ENCODE results near the gene WWOX. TPM values are rescaled to one million over a fixed set of nuclear protein-coding genes. Genes with fewer than 3 reads are reported as not detected.

WWOX gene
- total RNA-seq, 1 experiment from 2014 or later: 28.3 TPM

GRCh38 chr16:78576941-78577340, 477.5 kb downstream of the WWOX start:
- Histone ChIP-seq H3K27me3 (ENCODE audit: low read length) (no peaks in the 10 kb centered on the region), H2AFZ (ENCODE audit: low read length) (no peak overlapping the region), H3F3A (ENCODE audit: low read length, unreplicated experiment) (no peaks in the 10 kb centered on the region), H3K36me3 (ENCODE audit: low read depth, low read length) (no peaks in the 10 kb centered on the region), H3K4me1 (ENCODE audit: insufficient read depth, low read length) (no peaks in the 10 kb centered on the region), H3K79me2 (ENCODE audit: low read length) (no peaks in the 10 kb centered on the region), H3K9me3 (ENCODE audit: low read length) (no peaks in the 10 kb centered on the region), H4K20me1 (ENCODE audit: low read length) (no peaks in the 10 kb centered on the region), H3K9me2 (replicated peaks; ENCODE audit: low read length) (no peaks in the 10 kb centered on the region), H3K27ac (ENCODE audit: low read length) (no peak overlapping the region), H3K9ac (ENCODE audit: low read length) (no peak overlapping the region), H3K4me3 (ENCODE audit: low read length) (no peak overlapping the region), H3K4me2 (ENCODE audit: low read length) (no peak overlapping the region)
- peak; percentile 12 for DNase-seq
- CTCF ChIA-PET: no interaction called here
- ATAC-seq: no peak
- no peak for TF ChIP-seq CTCF (conservative IDR thresholded peaks at IDR 0.05; ENCODE audit: low read depth, low read length)
- TF ChIP-seq EZH2phosphoT487 (IDR thresholded peaks at IDR 0.05; ENCODE audit: borderline replicate concordance, low read length): no peak
- TF ChIP-seq EZH2 (IDR thresholded peaks at IDR 0.05; ENCODE audit: low read length, unreplicated experiment): no peak
- BruUV-seq (replicated peaks): no TSS peak
- intact Hi-C loops (cut with micrococcal nuclease): no loop called here
- POLR2A ChIA-PET (ENCODE audit: unreplicated experiment): no interaction called here

GRCh38 chr16:78577630-78578029, 478.2 kb downstream of the WWOX start:
- Histone ChIP-seq H3K27me3 (ENCODE audit: low read length) (no peaks in the 10 kb centered on the region), H3K4me3 (ENCODE audit: low read length) (no peak overlapping the region), H3K27ac (ENCODE audit: low read length) (no peak overlapping the region), H3K9me2 (replicated peaks; ENCODE audit: low read length) (no peaks in the 10 kb centered on the region), H3K4me1 (ENCODE audit: insufficient read depth, low read length) (no peaks in the 10 kb centered on the region), H3K9me3 (ENCODE audit: low read length) (no peaks in the 10 kb centered on the region), H3K36me3 (ENCODE audit: low read depth, low read length) (no peaks in the 10 kb centered on the region), H3F3A (ENCODE audit: low read length, unreplicated experiment) (no peaks in the 10 kb centered on the region), H3K79me2 (ENCODE audit: low read length) (no peaks in the 10 kb centered on the region), H2AFZ (ENCODE audit: low read length) (no peak overlapping the region), H4K20me1 (ENCODE audit: low read length) (no peaks in the 10 kb centered on the region), H3K4me2 (ENCODE audit: low read length) (no peak overlapping the region), H3K9ac (ENCODE audit: low read length) (no peak overlapping the region)
- no peak for TF ChIP-seq EZH2 (IDR thresholded peaks at IDR 0.05; ENCODE audit: low read length, unreplicated experiment)
- TF ChIP-seq CTCF (conservative IDR thresholded peaks at IDR 0.05; ENCODE audit: low read depth, low read length): no peak
- TF ChIP-seq EZH2phosphoT487 (IDR thresholded peaks at IDR 0.05; ENCODE audit: borderline replicate concordance, low read length): no peak
- intact Hi-C loops (cut with micrococcal nuclease): no loop called here
- no TSS peak for BruUV-seq (replicated peaks)
- ATAC-seq: no peak
- DNase-seq: no peak
- CTCF ChIA-PET: no interaction called here
- POLR2A ChIA-PET (ENCODE audit: unreplicated experiment): no interaction called here

GRCh38 chr16:78579020-78579419, 479.6 kb downstream of the WWOX start:
- Histone ChIP-seq H3K27ac (ENCODE audit: low read length) (no peak overlapping the region), H4K20me1 (ENCODE audit: low read length) (no peaks in the 10 kb centered on the region), H3K4me3 (ENCODE audit: low read length) (no peak overlapping the region), H3K9me2 (replicated peaks; ENCODE audit: low read length) (no peaks in the 10 kb centered on the region), H3K36me3 (ENCODE audit: low read depth, low read length) (no peaks in the 10 kb centered on the region), H3K79me2 (ENCODE audit: low read length) (no peaks in the 10 kb centered on the region), H3K9ac (ENCODE audit: low read length) (no peak overlapping the region), H3F3A (ENCODE audit: low read length, unreplicated experiment) (no peaks in the 10 kb centered on the region), H3K9me3 (ENCODE audit: low read length) (no peaks in the 10 kb centered on the region), H3K27me3 (ENCODE audit: low read length) (no peaks in the 10 kb centered on the region), H3K4me2 (ENCODE audit: low read length) (no peak overlapping the region), H2AFZ (ENCODE audit: low read length) (no peak overlapping the region), H3K4me1 (ENCODE audit: insufficient read depth, low read length) (no peaks in the 10 kb centered on the region)
- ChIA-PET POLR2A (ENCODE audit: unreplicated experiment) (no interaction called here), CTCF (no interaction called here)
- DNase-seq (no peak), ATAC-seq (no peak)
- BruUV-seq (replicated peaks): no TSS peak
- intact Hi-C loops (cut with micrococcal nuclease): no loop called here
- TF ChIP-seq CTCF (conservative IDR thresholded peaks at IDR 0.05; ENCODE audit: low read depth, low read length) (no peak), EZH2 (IDR thresholded peaks at IDR 0.05; ENCODE audit: low read length, unreplicated experiment) (no peak), EZH2phosphoT487 (IDR thresholded peaks at IDR 0.05; ENCODE audit: borderline replicate concordance, low read length) (no peak)
